ENCODE results near the gene HES2.
"Not testable (repeated sequence)": the region's sequence is repeated elsewhere in the genome, so short reads cannot be mapped to it uniquely, and the experiment has no call there.

HES2 gene

GRCh38 chr1:6435129-6435528 is 15.4 kb upstream of the HES2 start:
- no peak for DNase-seq (ENCODE audit: low spot score)

- DNase-seq (ENCODE audit: low spot score): no peak
Observed at GRCh38 chr1:6434186-6434585, 14.5 kb upstream of the HES2 start.

GRCh38 chr1:6431645-6432579 is 12.2 kb upstream of the HES2 start:
- DNase-seq (ENCODE audit: low spot score): not testable (repeated sequence)

GRCh38 chr1:6429660-6430411 is 10.1 kb upstream of the HES2 start:
- not testable (repeated sequence) for DNase-seq (ENCODE audit: low spot score)

GRCh38 chr1:6428453-6428852 is 8.7 kb upstream of the HES2 start:
- DNase-seq (ENCODE audit: low spot score): not testable (repeated sequence)

- no peak for DNase-seq (ENCODE audit: low spot score)
Observed at GRCh38 chr1:6427441-6428390, 8.0 kb upstream of the HES2 start.

GRCh38 chr1:6426972-6427350 is 7.2 kb upstream of the HES2 start:
- DNase-seq (ENCODE audit: low spot score): no peak

GRCh38 chr1:6426277-6426971 is 6.7 kb upstream of the HES2 start:
- no peak for DNase-seq (ENCODE audit: low spot score)

- no peak for DNase-seq (ENCODE audit: low spot score)
Observed at GRCh38 chr1:6425658-6426057, 5.9 kb upstream of the HES2 start.

GRCh38 chr1:6424619-6425593 is 5.2 kb upstream of the HES2 start, which contains the start of gene ESPN:
TSS of gene ESPN (plus strand) at chr1:6424776. CDS start at chr1:6424956, 180 bp downstream.
- no peak for DNase-seq (ENCODE audit: low spot score)

- no peak for DNase-seq (ENCODE audit: low spot score)
Observed at GRCh38 chr1:6424000-6424565, 4.4 kb upstream of the HES2 start.

- no peak for DNase-seq (ENCODE audit: low spot score)
Observed at GRCh38 chr1:6423321-6423999, 3.7 kb upstream of the HES2 start.

- no peak for DNase-seq (ENCODE audit: low spot score)
Observed at GRCh38 chr1:6421266-6421665, 1.5 kb upstream of the HES2 start.

- DNase-seq (ENCODE audit: low spot score): no peak
Observed at GRCh38 chr1:6420454-6421042, 829 bp upstream of the HES2 start.

GRCh38 chr1:6419397-6419803 is 319 bp downstream of the HES2 start:
- no peak for DNase-seq (ENCODE audit: low spot score)

- DNase-seq (ENCODE audit: low spot score): no peak
Observed at GRCh38 chr1:6418668-6419396, 887 bp downstream of the HES2 start.

- no peak for DNase-seq (ENCODE audit: low spot score)
Observed at GRCh38 chr1:6417961-6418667, 1.6 kb downstream of the HES2 start.

All from COLO829 (cell line).